Caki2 (cell line): ENCODE data around the gene AP2A2. TPM values are rescaled to one million over a fixed set of nuclear protein-coding genes. Genes with fewer than 3 reads are reported as not detected.
"Not testable (repeated sequence)": the region's sequence is repeated elsewhere in the genome, so short reads cannot be mapped to it uniquely, and the experiment has no call there.

Experiments
- DNase-seq: peaks from one replicate; pipeline ENCODE4 v3.0.0-alpha.2; 2015; ENCODE audit warnings: low read depth
- in situ Hi-C: cut with HindIII; loops from 2 replicates; pipeline ENCODE4 v1.10.0; 2016; ENCODE audit warnings: low sequenced_read_pairs, low pct_unique_long_range_greater_than_20kb, mixed read lengths
- total RNA-seq: library from RNA; depleted of rRNA; stranded (reverse); fragments of >200 nt; shearing (Covaris generic); gene quantifications from 2 replicates; pipeline ENCODE4 v1.2.3, GENCODE V29; 2014; ENCODE audit warnings: low replicate concordance

AP2A2 gene
- total RNA-seq, 1 experiment from 2014 or later: 49.4 TPM

- in situ Hi-C loops: no loop called here
- DNase-seq: no peak
Measured at GRCh38 chr11:962688-963087, 37.0 kb downstream of the AP2A2 start.

GRCh38 chr11:963852-964251 is 38.2 kb downstream of the AP2A2 start:
- DNase-seq: no peak
- in situ Hi-C loops: no loop called here

GRCh38 chr11:965206-965775 is 39.6 kb downstream of the AP2A2 start:
- no peak for DNase-seq
- in situ Hi-C loops: no loop called here

GRCh38 chr11:967995-968751 is 42.5 kb downstream of the AP2A2 start:
- in situ Hi-C loops: no loop called here

GRCh38 chr11:968822-969221 is 43.2 kb downstream of the AP2A2 start:
- DNase-seq: no peak
- in situ Hi-C loops: no loop called here

More at GRCh38 chr11:967995-968751, 42.5 kb downstream of the AP2A2 start:
- no peak for DNase-seq

GRCh38 chr11:969651-970205 is 44.1 kb downstream of the AP2A2 start:
- no peak for DNase-seq
- in situ Hi-C loops: no loop called here

- DNase-seq: no peak
- in situ Hi-C loops: no loop called here
Measured at GRCh38 chr11:970319-970871, 44.7 kb downstream of the AP2A2 start.

- no peak for DNase-seq
- in situ Hi-C loops: no loop called here
Measured at GRCh38 chr11:971092-971690, 45.5 kb downstream of the AP2A2 start.

GRCh38 chr11:971731-972365 is 46.2 kb downstream of the AP2A2 start:
- in situ Hi-C loops: no loop called here
- DNase-seq: no peak

- in situ Hi-C loops: no loop called here
- DNase-seq: no peak
Measured at GRCh38 chr11:972523-973211, 47.0 kb downstream of the AP2A2 start.

- in situ Hi-C loops: no loop called here
- DNase-seq: no peak
Measured at GRCh38 chr11:973237-973636, 47.6 kb downstream of the AP2A2 start.

GRCh38 chr11:975376-975775 is 49.7 kb downstream of the AP2A2 start:
- DNase-seq, in situ Hi-C loops: not testable (repeated sequence)

- DNase-seq: no peak
- in situ Hi-C loops: no loop called here
Measured at GRCh38 chr11:975827-976226, 50.2 kb downstream of the AP2A2 start.

GRCh38 chr11:976431-977160 is 50.9 kb downstream of the AP2A2 start:
- in situ Hi-C loops: no loop called here

GRCh38 chr11:977830-978720 is 52.4 kb downstream of the AP2A2 start:
- DNase-seq: no peak
- in situ Hi-C loops: no loop called here

More at GRCh38 chr11:976431-977160, 50.9 kb downstream of the AP2A2 start:
- no peak for DNase-seq

GRCh38 chr11:978781-979180 is 53.1 kb downstream of the AP2A2 start:
- DNase-seq: no peak
- in situ Hi-C loops: no loop called here
